Bone marrow (tissue), 2 donors: ENCODE data around the gene PIGL.
"Not testable (repeated sequence)": the region's sequence is repeated elsewhere in the genome, so short reads cannot be mapped to it uniquely, and the experiment has no call there.

Source experiments
- DNase-seq, 2 donors: peaks; one replicate each; lab custom pipeline; 2025; lab: John Stamatoyannopoulos, UW

PIGL gene

DNA sequence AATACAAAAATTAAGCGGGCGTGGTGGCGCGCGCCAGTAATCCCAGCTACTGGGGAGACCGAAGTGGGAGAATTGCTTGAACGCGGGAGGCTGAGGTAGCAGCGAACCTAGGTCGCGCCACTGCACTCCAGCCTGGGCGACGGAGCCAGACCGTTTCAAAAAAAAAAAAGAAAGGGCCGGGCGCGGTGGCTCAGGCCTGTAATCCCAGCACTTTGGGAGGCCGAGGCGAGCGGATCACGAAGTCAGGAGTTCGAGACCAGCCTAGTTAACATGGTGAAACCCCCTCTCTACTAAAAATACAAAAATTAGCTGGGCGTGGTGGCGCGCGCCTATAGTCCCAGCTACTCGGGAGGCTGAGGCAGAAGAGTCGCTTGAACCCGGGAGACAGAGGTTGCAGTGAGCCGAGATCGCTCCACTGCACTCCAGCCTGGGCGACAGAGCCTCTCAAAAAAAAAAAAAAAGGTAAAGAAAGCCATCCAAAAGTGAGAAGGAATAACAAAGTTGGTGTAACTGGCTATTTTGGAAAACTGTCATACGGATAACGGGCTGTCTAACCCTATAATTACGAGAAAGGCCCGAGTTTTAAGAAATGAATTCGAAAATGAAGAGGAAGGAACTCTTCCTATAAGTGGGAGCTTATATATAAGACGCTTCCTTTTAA, 539 bp upstream of the PIGL start:
- DNase-seq = not testable (repeated sequence)

DNA sequence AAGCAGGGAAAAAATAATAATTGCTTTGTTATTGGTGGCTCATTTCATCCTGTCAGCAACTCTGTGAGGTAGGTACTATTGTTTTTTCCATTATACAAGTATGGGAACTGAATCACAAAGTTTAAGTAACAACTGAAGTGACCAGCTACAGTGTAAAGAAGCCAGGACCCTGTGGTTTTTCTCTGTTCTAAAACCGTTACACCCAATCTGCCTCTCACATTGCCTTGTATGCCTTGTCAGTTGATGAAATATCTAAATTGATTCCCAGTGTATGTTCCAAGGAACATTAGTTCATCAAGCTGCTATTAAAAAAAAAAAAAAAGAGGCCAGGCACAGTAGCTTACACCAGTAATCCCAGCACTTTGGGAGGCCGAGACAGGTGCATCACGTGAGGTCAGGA, 5.4 kb downstream of the PIGL start:
- no peak for DNase-seq

DNA sequence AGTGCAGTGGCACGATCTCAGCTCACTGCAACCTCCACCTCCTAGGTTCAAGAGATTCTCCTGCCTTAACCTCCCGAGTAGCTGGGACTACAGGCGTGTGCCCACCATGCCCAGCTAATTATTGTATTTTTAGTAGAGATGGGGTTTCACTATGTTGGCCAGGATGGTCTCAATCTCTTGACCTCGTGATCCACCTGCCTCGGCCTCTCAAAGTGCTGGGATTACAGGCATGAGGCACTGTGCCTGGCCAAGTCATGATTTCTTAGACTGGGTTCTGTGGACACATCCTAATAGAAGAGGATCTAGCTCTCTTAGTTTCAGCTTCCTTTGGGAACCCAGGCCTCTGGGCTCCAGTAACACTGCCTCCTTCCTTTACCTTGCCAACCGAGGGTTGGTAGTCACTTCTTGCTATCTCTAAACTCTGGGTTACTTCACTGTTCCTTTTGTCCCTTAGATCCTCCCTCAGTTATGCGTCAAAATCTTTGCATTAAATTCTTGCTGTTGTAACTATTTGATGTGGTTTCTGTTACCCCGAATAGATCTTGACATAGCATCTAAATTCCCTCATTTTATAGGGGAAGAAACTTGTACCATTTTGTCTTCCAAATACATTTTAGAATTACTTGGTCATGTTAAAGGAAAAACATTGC, 13.0 kb downstream of the PIGL start:
- DNase-seq = not testable (repeated sequence)

DNA sequence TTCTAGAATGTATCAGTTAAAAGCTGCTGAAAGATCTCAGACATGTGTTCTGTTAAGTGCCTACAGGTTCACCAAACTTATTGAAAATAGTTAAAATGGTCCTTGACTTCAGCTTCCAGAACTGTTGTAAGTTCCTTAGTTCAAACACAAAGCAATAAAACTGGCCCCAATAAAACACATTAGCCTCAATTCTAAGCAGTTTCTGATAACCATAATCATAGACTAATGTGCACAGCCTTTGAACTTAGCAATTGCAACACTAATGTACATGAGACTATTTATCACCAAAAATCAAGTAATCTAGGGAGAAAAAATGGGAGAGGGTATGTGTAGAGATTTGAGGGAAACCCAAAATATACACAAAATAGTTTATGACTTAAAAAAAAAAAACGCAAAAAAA, 15.4 kb downstream of the PIGL start:
- no peak for DNase-seq

DNA sequence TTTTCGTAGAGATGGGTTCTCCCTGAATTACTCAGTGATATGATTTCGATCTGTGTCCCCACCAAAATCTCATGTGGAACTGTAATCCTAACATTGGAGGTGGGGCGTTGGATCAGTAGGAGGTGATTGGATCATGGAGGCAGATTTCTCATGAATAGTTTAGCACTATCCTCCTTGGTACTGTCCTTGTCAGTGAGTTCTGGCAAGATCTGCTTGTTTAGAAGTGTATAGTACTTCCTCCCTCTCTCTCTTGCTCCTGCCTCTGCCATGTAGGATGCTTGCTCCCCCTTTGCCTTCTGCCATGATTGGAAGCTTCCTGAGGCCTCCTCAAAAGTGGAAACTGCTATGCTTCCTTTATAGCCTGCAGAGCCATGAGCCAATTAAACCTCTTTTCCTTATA, 22.9 kb downstream of the PIGL start:
- no peak for DNase-seq

DNA sequence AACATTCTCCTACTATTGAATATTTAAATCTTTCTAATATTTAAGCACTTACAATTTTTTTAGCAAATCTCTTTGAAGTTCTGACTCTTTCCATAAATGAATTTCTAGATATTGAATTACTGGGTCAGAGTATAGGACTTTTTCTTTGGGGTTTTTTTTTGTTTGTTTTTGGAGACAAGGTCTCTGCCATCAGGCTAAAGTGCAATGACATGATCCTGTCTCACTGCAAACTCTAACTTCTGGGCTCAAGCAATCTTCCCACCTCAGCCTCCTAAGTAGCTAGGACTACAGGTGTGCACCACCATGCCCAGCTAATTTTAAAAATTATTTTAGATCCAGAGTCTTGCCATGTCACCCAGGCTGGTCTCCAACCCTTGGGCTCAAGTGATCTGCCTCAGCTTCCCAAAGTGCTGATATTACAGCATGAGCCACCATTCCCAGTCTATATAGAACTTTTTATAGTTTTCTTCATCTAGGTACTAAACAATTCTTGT, 24.9 kb downstream of the PIGL start:
- DNase-seq = no peak

DNA sequence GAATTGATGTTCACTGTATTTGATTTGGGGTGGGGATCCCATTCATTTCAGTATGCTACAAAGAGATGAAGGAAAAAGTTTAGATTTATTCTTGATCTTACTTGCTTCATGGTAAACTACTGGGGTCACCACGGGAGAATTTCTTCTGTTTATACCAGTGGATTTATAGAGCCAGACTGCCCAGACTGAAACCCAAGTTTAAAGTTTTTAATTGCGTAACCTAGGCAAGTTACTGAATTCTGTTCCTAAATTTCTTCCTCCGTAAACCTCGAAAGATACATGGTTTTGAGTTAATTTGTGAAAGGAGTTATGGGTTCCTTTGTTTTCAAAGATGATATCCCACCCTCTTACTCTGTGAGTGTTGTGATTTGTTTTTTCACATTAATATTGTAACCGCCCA, 26.4 kb downstream of the PIGL start:
- no peak for DNase-seq

DNA sequence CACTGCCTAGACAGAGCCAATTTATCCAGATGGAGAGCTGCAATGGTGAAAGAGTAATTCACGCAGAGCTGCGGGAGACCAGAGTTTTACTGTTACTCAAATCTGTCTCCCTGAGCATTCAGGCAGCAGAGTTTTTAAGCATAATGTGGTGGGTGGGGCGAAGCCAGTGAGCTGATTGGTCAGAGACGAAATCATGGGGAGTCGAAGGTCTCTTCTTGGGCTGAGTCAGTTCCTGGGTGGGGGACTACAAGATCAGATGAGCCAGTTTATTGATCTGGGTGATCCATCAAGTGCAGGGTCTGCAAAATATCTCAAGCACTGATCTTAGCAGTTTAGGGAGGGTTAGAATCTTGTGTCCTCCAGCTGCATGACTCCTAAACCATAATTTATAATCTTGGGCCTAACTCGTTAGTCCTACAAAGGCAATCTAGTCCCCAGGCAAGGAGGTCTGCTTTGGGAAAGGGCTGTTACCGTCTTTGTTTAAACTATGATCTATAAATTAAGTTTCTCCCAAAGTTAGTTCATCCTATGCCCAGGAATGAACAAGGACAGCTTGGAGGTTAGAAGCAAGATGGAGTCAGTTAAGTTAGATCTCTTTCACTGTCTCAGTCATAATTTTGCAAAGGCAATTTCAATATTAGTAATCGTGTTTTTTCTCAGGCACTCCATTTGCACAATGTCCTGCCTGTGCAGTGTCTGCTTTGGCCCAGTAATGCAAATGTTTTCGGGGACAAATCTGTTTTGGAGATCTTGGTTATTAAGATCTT, 27.0 kb downstream of the PIGL start:
- no peak for DNase-seq

DNA sequence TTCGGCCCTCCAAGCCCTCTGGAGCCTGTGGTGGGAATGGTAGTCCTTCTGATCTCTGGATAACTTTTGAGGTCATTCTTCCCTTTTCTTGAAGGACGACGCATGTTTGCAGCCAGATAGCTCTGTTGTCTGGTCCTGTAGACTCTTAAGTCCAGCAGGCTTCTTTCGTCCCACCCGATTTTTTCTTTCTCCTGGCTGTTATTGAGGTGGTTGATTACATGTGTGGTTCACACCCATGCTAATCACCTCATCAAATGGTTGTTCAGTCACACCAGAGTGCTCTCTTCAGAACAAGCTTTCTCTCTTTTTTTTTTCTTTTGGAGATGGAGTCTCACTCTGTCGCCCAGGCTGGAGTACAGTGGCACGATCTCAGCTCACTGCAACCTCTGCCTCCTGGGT, 30.6 kb downstream of the PIGL start:
- DNase-seq = no peak

DNA sequence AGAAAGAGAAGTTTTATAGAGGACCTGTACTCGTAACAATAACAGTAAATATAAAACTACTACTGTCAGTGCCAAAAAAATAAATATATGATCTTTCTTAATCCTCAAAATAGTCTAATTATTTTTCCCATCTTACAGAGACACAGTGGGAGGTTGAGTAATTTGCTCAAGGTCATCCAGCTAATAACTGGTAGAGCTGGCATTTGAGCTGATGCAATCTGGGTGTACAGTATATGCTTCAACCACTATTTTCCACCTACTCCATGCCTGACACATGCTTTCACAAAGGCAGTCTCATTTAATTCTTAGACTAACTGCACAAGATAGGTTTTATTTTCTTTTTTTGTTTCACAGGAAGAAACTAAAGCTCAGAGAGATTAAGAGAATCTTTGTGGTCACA, 33.6 kb downstream of the PIGL start:
- no peak for DNase-seq

DNA sequence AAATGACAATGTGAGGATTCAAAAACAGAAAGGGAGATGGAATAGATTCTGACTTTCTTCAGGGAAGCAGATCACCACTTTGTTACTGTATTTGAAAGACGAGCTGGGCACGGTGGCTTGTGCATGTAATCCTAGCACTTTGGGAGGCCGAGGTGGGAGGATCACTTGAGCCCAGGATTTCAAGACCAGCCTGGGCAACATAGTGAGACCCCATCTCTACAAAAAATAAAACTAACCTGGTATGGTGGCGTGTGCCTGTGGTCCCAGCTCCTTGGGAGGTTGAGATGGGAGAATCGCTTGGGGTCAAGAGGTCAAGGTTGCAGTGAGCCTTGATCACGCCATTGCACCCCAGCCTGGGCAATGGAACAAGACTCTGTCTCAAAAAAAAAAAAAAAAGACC, 34.0 kb downstream of the PIGL start:
- no peak for DNase-seq

DNA sequence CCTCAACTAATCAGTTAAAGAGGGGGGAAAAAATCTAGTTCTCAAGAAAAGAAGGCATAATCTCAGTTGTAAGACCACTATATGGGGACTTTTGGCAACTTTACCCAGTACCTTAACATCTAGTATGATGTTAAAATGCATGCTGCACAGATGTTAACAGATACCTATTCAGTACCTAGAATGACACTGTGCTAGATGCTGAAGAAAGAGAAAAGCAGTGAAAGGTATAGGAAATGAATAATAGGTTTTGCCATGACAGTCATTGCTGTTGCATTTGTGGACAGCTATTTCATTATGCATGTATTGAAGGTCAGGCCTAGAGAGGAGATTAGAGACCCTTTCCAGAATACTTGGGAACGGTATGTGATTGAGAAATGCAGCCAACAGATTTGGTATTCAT, 34.5 kb downstream of the PIGL start:
- no peak for DNase-seq

DNA sequence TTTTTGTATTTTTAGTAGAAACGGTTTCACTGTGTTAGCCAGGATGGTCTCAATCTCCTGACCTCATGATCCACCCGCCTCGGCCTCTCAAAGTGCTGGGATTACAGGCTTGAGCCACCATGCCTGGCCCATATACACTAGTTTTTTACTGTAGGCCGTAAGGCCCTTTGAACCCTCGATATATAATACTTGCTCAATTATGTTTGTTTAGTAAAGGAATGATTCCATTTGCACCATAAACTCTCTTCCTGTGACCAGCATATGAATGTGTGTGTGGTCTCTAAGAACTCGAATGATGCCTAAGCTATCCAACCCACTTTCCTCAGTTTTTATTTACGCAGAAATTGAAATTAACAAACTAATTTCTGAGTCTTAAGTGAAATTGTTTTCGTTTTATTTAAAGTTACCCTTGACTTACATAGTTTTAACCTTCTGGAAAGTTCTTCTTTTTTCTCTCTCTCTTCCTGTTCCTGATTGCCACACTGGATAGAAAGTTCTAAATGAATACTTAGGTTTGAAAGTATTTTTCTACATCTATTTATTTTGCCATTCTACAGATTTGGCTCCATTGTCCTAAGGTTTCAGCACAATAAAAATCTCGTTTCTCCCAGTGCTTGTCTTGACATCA, 37.9 kb downstream of the PIGL start:
- no peak for DNase-seq

DNA sequence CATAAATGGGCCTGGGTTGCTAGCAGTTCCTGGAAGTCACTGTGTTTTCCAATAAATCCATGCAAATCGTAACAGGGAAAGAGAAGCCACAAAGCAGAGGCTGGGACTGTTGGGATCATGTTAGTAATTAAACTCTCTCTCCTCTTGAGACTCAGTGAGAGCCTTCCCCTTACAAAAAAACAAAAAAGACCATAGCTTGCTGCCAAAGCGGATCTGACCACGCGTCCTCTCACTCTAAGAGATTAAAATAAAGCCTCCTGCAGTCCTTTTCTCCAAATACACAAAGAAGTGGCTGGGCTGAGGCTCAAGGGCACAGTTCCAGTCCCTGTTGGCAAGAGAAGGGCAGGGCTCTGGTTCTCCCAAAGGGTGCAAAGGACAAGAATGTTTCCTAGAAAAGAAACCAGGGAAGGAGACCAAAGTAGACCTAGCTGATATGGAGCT, 38.5 kb downstream of the PIGL start:
- no peak for DNase-seq

DNA sequence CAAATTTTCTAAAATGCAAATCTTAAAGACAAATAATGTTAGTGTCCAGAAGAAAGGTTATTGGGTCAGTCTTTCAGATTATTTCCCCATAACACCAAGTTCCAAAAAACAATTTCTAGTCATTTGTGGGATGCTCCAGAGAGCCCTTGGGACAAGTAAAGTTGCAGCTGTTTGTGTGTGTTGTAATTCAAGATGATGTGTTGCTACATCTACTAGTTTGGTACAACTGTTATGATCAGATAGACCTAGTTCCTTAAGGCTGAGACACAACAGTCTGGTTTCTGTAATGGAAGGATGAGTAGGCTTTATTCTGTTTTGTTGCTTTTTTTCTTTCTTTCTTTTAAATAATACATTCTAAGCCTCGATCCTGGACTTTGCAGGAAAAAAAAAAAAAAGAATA, 41.9 kb downstream of the PIGL start:
- no peak for DNase-seq

DNA sequence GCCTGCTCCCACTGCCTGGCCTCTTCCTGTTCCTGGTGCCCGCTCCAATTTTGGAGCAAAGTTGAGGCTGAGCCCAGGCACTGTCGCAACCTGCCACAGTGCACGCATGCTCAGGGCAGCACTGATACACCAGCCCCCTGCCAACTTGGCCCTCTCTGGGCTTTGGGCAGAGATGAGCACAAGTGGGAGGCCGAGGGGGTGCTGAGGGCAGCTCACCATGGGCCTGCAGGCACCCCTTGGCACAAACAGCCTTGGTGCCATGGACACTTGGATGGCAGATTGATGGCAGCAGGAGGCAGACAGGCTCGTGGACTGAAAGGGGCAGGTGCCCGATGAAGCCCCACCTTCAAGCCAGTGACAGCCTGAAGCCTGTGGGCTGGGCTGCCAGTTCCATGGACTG, 42.9 kb downstream of the PIGL start:
- no peak for DNase-seq

DNA sequence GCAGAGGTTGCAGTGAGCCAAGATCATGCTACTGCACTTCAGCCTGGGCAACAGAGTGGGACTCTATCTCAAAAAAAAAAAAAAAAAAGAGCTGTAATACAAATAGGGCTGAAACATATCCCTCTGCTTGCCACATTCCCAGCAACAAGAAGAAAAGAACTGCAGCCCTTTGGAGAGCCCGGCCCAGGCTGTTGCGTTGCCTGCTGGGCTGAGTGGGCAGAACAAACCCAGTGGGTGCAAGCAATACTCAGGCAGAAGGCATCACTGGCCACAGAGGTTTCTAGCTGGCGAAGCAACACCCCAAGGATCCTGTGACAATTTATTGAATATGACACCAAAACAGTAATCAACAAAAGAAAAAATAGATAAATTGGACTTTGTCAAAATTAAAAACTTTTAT, 44.0 kb downstream of the PIGL start:
- no peak for DNase-seq

DNA sequence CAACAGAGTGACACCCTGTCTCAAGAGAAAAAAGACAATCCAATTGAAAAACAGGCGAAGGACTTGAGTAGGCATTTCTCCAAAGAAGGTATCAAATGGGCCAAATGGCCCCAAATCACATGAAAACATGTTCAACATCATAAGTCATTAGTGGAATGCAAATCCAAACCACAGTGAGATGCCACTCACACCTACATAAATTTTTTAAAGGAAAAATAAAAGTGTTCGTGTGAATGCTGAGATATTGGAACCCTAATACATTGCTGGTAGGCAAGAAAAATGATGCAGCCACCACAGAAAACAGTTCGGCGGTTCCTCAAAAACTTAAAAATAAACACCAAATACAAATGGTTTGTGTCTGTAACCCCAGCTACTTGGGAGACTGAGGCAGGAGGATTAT, 45.2 kb downstream of the PIGL start:
- DNase-seq = no peak

DNA sequence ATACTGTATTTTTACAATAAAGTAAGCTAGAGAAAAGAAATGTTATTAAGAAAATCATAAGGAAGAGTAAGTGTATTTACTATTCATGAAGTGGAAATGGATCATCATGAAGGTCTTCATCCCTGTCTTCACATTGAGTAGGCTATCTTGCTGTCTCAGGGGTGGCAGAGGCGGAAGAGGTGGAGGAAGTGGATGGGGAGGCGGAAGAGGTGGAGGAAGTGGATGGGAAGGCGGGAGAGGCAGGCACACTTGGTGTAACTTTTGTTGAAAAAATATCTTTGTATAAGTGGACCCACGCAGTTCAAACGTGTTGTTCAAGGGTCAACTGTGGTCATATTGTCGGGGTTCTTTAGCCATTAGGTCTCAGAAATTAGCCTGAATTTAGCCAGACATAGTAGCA, 50.2 kb downstream of the PIGL start:
- no peak for DNase-seq

DNA sequence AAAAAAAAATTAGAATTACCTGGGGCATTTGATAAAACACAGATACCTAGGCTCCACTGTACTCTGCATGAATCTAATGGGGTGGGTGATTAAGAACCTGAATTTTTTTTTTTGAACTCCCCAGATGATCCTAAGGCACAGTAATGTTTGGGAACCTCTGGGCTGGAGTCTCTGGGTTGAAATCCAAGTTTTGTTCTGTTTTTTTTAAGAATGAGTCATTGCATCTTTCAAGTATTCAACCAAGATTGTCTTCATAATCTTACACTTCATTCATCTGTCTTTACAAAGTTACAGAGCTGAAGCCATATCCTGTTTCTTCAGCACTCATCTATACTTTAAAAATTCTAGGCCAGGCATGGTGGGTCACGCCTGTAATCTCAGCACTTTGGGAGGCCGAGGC, 52.6 kb downstream of the PIGL start:
- no peak for DNase-seq

DNA sequence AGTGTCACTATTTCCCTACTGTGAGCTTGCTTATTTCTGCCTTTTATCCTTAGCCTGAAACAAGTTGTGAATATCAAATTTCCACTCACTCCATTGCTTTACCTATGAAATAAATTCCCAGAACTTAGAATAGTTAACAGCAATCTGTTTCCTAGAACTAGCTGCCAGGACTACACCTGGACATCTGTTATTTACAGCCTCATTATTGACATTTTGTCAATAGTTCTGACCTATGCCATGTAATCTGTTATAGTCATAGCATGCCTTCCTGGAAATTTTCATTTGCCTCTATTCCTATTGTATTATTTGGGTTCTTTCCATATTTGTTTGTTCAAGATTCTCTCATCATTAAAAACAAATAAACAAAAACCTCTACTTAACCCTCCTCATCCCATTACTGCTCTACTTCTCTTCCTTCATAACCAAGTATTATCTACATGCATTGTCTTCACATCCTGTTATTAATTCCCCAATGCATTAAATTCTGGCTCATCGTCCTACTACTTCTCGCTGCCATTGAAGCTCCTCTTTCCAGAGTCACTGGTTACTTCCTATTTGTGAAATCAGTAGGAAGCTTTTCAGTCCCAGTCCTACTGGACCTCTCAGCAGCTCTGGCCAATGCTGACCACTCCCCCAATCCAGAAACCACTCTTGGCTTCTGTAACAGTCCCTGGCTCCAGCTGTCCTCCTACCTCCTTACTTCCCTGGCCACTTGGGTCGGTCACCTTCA, 55.3 kb downstream of the PIGL start:
- DNase-seq = no peak

DNA sequence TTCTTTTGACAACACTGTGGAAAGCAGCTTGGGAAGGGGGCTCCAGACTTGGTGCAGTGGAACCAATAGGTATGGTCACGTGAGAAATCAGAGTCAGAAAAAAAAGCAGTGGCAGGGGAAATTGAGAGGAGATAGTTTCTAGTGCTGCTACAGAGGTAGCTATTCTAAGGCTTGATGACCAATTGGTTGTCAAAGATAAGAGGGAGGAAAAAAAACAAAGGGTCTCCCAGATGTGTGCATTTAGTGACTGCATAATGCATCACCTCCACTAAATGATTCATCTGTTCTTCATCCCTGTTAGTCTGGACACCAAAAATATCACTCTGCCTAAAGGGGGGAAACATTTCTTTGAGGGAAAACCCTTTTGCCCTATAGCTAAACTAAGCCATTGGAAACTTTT, 56.5 kb downstream of the PIGL start:
- no peak for DNase-seq
